Measurements from ENCODE around the gene RILPL2.
"Not testable (repeated sequence)": the region's sequence is repeated elsewhere in the genome, so short reads cannot be mapped to it uniquely, and the experiment has no call there.

The RILPL2 gene

GRCh38 chr12:123401753-123402683, 34.5 kb downstream of the RILPL2 start:
- FAIRE-seq: no peak

- FAIRE-seq: no peak
Observed at GRCh38 chr12:123399255-123399617, 37.2 kb downstream of the RILPL2 start.

- no peak for FAIRE-seq
Observed at GRCh38 chr12:123398550-123399254, 37.8 kb downstream of the RILPL2 start.

GRCh38 chr12:123398177-123398549, 38.3 kb downstream of the RILPL2 start:
- FAIRE-seq: no peak

- no peak for FAIRE-seq
Observed at GRCh38 chr12:123397400-123397799, 39.1 kb downstream of the RILPL2 start.

GRCh38 chr12:123396954-123397353, 39.5 kb downstream of the RILPL2 start:
- no peak for FAIRE-seq

- FAIRE-seq: no peak
Observed at GRCh38 chr12:123396543-123396942, 39.9 kb downstream of the RILPL2 start.

- no peak for FAIRE-seq
Observed at GRCh38 chr12:123395236-123395635, 41.2 kb downstream of the RILPL2 start.

- FAIRE-seq: no peak
Observed at GRCh38 chr12:123393747-123394146, 42.7 kb downstream of the RILPL2 start.

- no peak for FAIRE-seq
Observed at GRCh38 chr12:123391546-123392343, 44.7 kb downstream of the RILPL2 start.

- FAIRE-seq: no peak
Observed at GRCh38 chr12:123390498-123391426, 45.7 kb downstream of the RILPL2 start.

- no peak for FAIRE-seq
Observed at GRCh38 chr12:123389560-123390351, 46.7 kb downstream of the RILPL2 start.

GRCh38 chr12:123388951-123389559, 47.4 kb downstream of the RILPL2 start:
- no peak for FAIRE-seq

- FAIRE-seq: no peak
Observed at GRCh38 chr12:123388177-123388950, 48.1 kb downstream of the RILPL2 start.

- no peak for FAIRE-seq
Observed at GRCh38 chr12:123387508-123388176, 48.8 kb downstream of the RILPL2 start.

GRCh38 chr12:123385536-123385935, 50.9 kb downstream of the RILPL2 start:
- not testable (repeated sequence) for FAIRE-seq

- no peak for FAIRE-seq
Observed at GRCh38 chr12:123384994-123385376, 51.5 kb downstream of the RILPL2 start.

GRCh38 chr12:123384318-123384993, 52.0 kb downstream of the RILPL2 start:
- FAIRE-seq: no peak

- FAIRE-seq: no peak
Observed at GRCh38 chr12:123382684-123383083, 53.8 kb downstream of the RILPL2 start.

All from colon (tissue), 2 donors.